ENCODE results near the gene TNIP3.
"Not testable (repeated sequence)": the region's sequence is repeated elsewhere in the genome, so short reads cannot be mapped to it uniquely, and the experiment has no call there.

Gene TNIP3

GRCh38 chr4:121177246-121178137 lies 13.4 kb upstream of the TNIP3 start:
- DNase-seq: no peak
- Histone ChIP-seq H3K4me1 (no peaks in the 10 kb centered on the region), H3K27me3 (no peaks in the 10 kb centered on the region), H3K27ac (no peak overlapping the region), H3K36me3 (no peaks in the 10 kb centered on the region), H3K4me3 (no peak overlapping the region), H3K9me3 (no peaks in the 10 kb centered on the region)
- TF ChIP-seq CTCF (IDR thresholded peaks at IDR 0.05): no peak
- intact Hi-C loops (cut with DNase I; ENCODE audit: low total_unique reads): no loop called here

- TF ChIP-seq CTCF (IDR thresholded peaks at IDR 0.05): no peak
- no peaks in the 10 kb centered on the region for H3K36me3 ChIP-seq
- H3K4me3 ChIP-seq: no peak overlapping the region
- no peaks in the 10 kb centered on the region for H3K9me3 ChIP-seq
- no peak for DNase-seq
- no peaks in the 10 kb centered on the region for H3K4me1 ChIP-seq
- no peak overlapping the region for H3K27ac ChIP-seq
- H3K27me3 ChIP-seq: no peaks in the 10 kb centered on the region
- intact Hi-C loops (cut with DNase I; ENCODE audit: low total_unique reads): no loop called here
Observed at GRCh38 chr4:121176082-121176934, 12.2 kb upstream of the TNIP3 start.

GRCh38 chr4:121171477-121171876 lies 7.4 kb upstream of the TNIP3 start:
- intact Hi-C loops (cut with DNase I; ENCODE audit: low total_unique reads); H3K9me3 ChIP-seq; H3K27me3 ChIP-seq; H3K4me3 ChIP-seq; H3K4me1 ChIP-seq; H3K36me3 ChIP-seq; H3K27ac ChIP-seq; DNase-seq: not testable (repeated sequence)

- intact Hi-C loops (cut with DNase I; ENCODE audit: low total_unique reads): no loop called here
- no peak for DNase-seq
Observed at GRCh38 chr4:121168446-121169281, 4.5 kb upstream of the TNIP3 start.

GRCh38 chr4:121166976-121167375 lies 2.9 kb upstream of the TNIP3 start:
- H3K27me3 ChIP-seq: no peaks in the 10 kb centered on the region
- H3K4me3 ChIP-seq: no peak overlapping the region
- H3K36me3 ChIP-seq: no peaks in the 10 kb centered on the region
- intact Hi-C loops (cut with DNase I; ENCODE audit: low total_unique reads): no loop called here
- no peak overlapping the region for H3K27ac ChIP-seq
- no peaks in the 10 kb centered on the region for H3K4me1 ChIP-seq
- TF ChIP-seq CTCF (IDR thresholded peaks at IDR 0.05): no peak
- H3K9me3 ChIP-seq: no peaks in the 10 kb centered on the region
- no peak for DNase-seq

More at GRCh38 chr4:121168446-121169281, 4.5 kb upstream of the TNIP3 start:
- Histone ChIP-seq H3K36me3 (no peaks in the 10 kb centered on the region), H3K9me3 (no peaks in the 10 kb centered on the region), H3K27ac (no peak overlapping the region), H3K27me3 (no peaks in the 10 kb centered on the region), H3K4me3 (no peak overlapping the region), H3K4me1 (no peaks in the 10 kb centered on the region)
- no peak for TF ChIP-seq CTCF (IDR thresholded peaks at IDR 0.05)
